Ovary (tissue), 9 donors: ENCODE measurements around the gene COL4A5. TPM values are rescaled to one million over a fixed set of nuclear protein-coding genes. Genes with fewer than 3 reads are reported as not detected.

ENCODE experiments used
- DNase-seq, 5 donors: peaks; one replicate each; pipeline ENCODE4 v3.0.0-alpha.2; 2019 to 2020
- H3K27ac ChIP-seq, 2 donors: fragments of 200-600 bp; one replicate each; pipeline versions ENCODE4 v1.5.1 to v1.8.0; 2019 to 2022
- H3K27me3 ChIP-seq: fragments of 200-600 bp; one replicate; pipeline ENCODE4 v1.8.0; 2022
- H3K36me3 ChIP-seq: fragments of 200-600 bp; sonication (generic); one replicate; pipeline ENCODE4 v1.5.1; 2019
- H3K4me1 ChIP-seq: one replicate; pipeline ENCODE4 v1.8.1; 2013; ENCODE audit warnings: mild to moderate bottlenecking, moderate library complexity; ENCODE audit not compliant: insufficient read depth
- H3K4me3 ChIP-seq: fragments of 200-600 bp; sonication (generic); one replicate; pipeline ENCODE4 v1.5.1; 2017
- H3K9me3 ChIP-seq, 2 donors: fragments of 200-600 bp in 1 of 2; sonication (generic) in 1 of 2; one replicate each; pipeline versions ENCODE4 v1.5.1 to v1.8.1; 2013 to 2019; ENCODE audit warnings: mild to moderate bottlenecking in 1 of 2, moderate library complexity in 1 of 2
- EP300 ChIP-seq: sonication (generic); formaldehyde crosslinking; IDR thresholded peaks from one replicate; pipeline ENCODE4 v1.6.1; 2017; ENCODE audit warnings: antibody characterized with exemption
- POLR2A ChIP-seq: fragments of 450-650 bp; IDR thresholded peaks from one replicate; pipeline ENCODE4 v1.6.1; 2017; ENCODE audit warnings: antibody characterized with exemption, mild to moderate bottlenecking, moderate library complexity
- WGBS, 3 donors: extraction: QIAGEN DNeasy Blood & Tissue Kit in 1 of 3; methylation state at CpG; one replicate each; pipeline versions ENCODE4 v1.1.5 to v1.1.7; 2013 to 2017; 5-methylcytosine and 5-hydroxymethylcytosine counted together
- intact Hi-C, 4 donors: fragments of 100-400 bp; cut with DNase I; formaldehyde crosslinking; loops; one replicate each; pipeline versions ENCODE4 v1.11.0 to v1.15.1; 2022 to 2023
- polyA plus RNA-seq, 2 donors: library from polyadenylated mRNA; stranded (reverse); fragments of 200-250 nt in 1 of 2; fragments of 350-450 nt in 1 of 2; fragmentation: Illumina TruSeq in 1 of 2; extraction: RNeasy Lipid Tissue Mini Kit (QIAGEN cat#74804) in 1 of 2; gene quantifications; one replicate each; pipeline ENCODE4 v1.2.3, GENCODE V29; 2013 to 2014
- total RNA-seq, 7 donors: library from RNA; depleted of rRNA in 2 of 7; stranded (reverse); fragments of >200 nt in 2 of 7; fragmentation: NEBNext Ultra II Directional in 3 of 7; extraction: Animal tissue kit (Norgen Biotek cat#: 25700) in 3 of 7; gene quantifications; one replicate each; pipeline versions ENCODE4 v1.1.0 to v1.2.4, GENCODE V29; 2016 to 2023
- TF ChIP-seq, protein P1 (sequence below), 3 donors: fragments of 450-650 bp in 2 of 3; fragments of 200-600 bp in 1 of 3; IDR thresholded peaks; one replicate each; pipeline versions ENCODE4 v1.5.1 to v1.8.0; 2016 to 2022; ENCODE audit warnings: antibody characterized with exemption in 3 of 3, mild to moderate bottlenecking in 1 of 3
- donor health status: DM: no; HTN: no; CAD: no; lungs with moderate emphysema.
- donor health status: DM: no; HTN: no; CAD: no.
- donor health status: Bipolar disorder and iron deficiency.
- donor health status: DM: yes; HTN: yes; CAD: no.
- donor health status: DM: no; HTN: no; CAD: no.
- donor health status: DM: yes; HTN: yes; CAD: no.

COL4A5 gene
- total and polyA plus RNA-seq, 9 donors = 10.2 to 75.9 (median 45.3) TPM

DNA sequence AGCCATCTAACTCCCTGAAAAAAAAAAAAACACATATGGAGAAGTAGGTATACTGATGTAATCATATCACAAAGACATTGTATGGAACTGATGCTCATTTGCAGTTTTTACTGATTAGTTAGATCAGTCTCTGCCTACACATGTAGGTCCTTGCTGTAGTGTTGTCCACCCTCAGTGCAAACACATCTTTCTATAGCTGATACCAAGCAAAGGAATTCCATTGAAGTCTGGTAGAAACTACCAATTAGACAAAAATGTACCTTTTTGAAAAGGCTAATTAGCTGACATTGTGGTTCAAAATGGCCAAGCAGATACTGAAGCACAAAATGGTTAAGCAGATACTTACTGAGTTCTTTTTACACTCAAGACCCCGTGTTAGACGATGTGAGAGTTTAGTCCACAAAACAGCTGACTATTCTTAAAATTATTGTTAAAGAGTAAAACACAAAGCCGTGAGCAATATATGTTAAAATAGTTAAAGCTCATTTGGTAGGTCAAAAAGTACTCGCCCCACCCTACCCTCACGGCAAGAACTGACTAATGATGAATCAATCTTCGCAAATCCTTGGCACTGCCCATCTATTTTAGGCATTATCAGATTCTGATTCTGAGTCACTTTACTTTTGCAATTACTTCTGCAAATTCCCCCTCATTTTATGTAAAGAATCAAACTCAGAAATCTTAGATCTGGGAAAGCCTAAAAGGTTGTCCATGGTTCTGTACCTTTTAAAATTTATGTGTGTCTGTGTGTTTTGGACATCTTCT, 41.8 kb upstream of the COL4A5 start:
- Histone ChIP-seq H3K36me3 (no peaks in the 10 kb centered on the region), H3K27ac (no peak overlapping the region), H3K4me3 (no peak overlapping the region), H3K4me1 (no peaks in the 10 kb centered on the region), H3K9me3 (no peaks in the 10 kb centered on the region), H3K27me3 (no peaks in the 10 kb centered on the region)
- intact Hi-C loops = no loop called here
- no peak for DNase-seq
- TF ChIP-seq POLR2A (no peak), EP300 (no peak)
- TF ChIP-seq, protein P1, sequence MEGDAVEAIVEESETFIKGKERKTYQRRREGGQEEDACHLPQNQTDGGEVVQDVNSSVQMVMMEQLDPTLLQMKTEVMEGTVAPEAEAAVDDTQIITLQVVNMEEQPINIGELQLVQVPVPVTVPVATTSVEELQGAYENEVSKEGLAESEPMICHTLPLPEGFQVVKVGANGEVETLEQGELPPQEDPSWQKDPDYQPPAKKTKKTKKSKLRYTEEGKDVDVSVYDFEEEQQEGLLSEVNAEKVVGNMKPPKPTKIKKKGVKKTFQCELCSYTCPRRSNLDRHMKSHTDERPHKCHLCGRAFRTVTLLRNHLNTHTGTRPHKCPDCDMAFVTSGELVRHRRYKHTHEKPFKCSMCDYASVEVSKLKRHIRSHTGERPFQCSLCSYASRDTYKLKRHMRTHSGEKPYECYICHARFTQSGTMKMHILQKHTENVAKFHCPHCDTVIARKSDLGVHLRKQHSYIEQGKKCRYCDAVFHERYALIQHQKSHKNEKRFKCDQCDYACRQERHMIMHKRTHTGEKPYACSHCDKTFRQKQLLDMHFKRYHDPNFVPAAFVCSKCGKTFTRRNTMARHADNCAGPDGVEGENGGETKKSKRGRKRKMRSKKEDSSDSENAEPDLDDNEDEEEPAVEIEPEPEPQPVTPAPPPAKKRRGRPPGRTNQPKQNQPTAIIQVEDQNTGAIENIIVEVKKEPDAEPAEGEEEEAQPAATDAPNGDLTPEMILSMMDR (IDR thresholded peaks at IDR 0.05) = no peak
- 70 to 81% (median 78%) methylated on average over 6 of the region's 6 CpGs for WGBS, 3 donors

DNA sequence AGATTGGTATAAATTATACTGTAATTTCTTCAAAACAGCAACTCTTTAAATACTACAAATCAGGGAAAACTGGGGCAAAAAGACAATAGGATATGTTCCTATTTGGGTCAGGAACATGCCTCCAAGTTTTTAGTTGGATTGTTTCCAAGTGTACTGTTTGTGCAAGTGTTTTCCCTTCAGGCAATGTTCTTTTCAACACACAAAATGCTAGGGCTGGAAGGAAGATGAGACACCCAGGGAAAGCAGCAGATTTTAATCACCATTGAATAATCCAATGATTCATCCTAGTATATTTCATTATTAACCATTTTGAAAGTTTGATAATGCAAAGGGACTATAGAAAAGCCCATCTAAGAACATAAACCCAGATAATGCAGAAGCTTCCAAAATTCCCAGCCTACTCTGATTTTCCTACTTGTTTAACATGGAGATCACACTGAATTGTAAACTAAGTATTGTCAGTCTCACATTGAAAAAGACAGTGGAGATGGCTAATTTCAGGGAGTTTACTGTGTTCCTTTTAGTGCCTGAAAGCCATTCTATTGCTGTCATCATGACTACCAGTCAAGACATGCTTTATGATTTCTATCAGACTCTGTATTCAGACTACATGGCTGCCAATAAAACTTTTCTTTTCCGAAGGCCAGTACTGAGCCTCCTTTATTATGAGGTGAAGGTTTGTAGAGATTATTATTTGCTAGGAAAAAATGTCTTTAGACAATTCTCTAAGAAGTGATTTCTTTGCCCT, 40.0 kb upstream of the COL4A5 start:
- TF ChIP-seq EP300 (no peak), POLR2A (no peak)
- TF ChIP-seq, protein P1 (IDR thresholded peaks at IDR 0.05) = no peak
- Histone ChIP-seq H3K4me1 (no peaks in the 10 kb centered on the region), H3K27me3 (no peaks in the 10 kb centered on the region), H3K9me3 (no peaks in the 10 kb centered on the region), H3K36me3 (no peaks in the 10 kb centered on the region), H3K4me3 (no peak overlapping the region), H3K27ac (no peak overlapping the region)
- WGBS, 3 donors = 42 to 69% (median 65%) methylated on average over 1 of the region's 1 CpG
- DNase-seq = no peak
- intact Hi-C loops = no loop called here

DNA sequence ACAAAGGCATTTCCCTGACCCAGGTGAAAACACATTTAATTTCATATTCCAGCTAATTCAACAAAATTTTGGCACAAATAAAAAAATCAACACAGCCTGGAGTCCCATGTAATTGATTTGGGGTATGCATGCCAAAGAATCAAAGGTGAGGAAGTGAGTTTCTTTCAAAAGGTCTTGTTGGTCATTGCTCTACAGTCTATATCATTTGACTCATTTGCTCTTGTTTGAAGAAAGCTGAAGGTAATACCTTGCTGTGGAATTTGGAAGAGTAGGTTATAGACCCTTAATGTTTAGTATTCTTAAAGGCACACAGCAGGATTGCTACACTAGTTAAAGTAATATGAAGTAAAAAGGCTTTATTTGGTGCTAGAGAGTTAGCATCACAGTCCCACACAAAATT, 26.9 kb upstream of the COL4A5 start:
- H3K27ac ChIP-seq = no peak overlapping the region
- intact Hi-C loops = loop anchor here in 1 of 4 donors (5.0 kb wide), 1 partner anchor 975 kb away; no protein-coding TSS in a partner anchor
- no peak overlapping the region for H3K4me3 ChIP-seq
- H3K27me3 ChIP-seq = no peaks in the 10 kb centered on the region
- H3K9me3 ChIP-seq = no peaks in the 10 kb centered on the region
- H3K4me1 ChIP-seq = no peaks in the 10 kb centered on the region
- TF ChIP-seq POLR2A = no peak
- TF ChIP-seq EP300 = no peak
- TF ChIP-seq, protein P1 (IDR thresholded peaks at IDR 0.05) = no peak
- DNase-seq = no peak
- H3K36me3 ChIP-seq = no peaks in the 10 kb centered on the region

DNA sequence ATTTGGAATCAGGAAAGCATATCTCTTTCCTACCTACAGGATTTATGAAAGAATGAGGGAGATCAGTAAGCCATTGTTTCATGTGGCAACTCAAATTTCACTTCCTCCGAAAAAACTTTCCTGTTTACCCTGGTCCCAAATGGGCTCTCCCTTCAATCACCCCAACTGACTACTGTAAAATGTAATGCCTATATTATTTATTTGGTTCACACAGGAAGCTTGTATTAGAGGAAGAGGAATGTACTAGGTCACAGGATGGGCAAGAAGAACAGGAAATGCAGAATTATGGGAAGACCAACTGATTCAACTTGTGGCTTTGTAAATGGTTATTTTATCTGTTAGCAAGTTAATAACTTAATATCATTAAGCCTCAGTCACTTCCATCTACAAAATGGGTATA, 24.5 kb upstream of the COL4A5 start:
- no peak for DNase-seq
- TF ChIP-seq EP300 (no peak), POLR2A (no peak)
- TF ChIP-seq, protein P1 (IDR thresholded peaks at IDR 0.05) = no peak
- WGBS, 3 donors = 76 to 80% (median 80%) methylated on average over 1 of the region's 1 CpG
- no peak overlapping the region for H3K27ac ChIP-seq
- no peaks in the 10 kb centered on the region for H3K36me3 ChIP-seq
- no peaks in the 10 kb centered on the region for H3K27me3 ChIP-seq
- no peaks in the 10 kb centered on the region for H3K4me1 ChIP-seq
- H3K9me3 ChIP-seq = no peaks in the 10 kb centered on the region
- H3K4me3 ChIP-seq = no peak overlapping the region
- intact Hi-C loops = no loop called here
